Stimulated activated CD8-positive, alpha-beta memory T cell treated with anti-CD3 and anti-CD28 coated beads, Interleukin-12 subunit alpha, Interleukin-12 subunit beta, amount 100 ng/mL, for 1 hour (primary cell): Measurements from ENCODE around the gene REL.
"Not testable (repeated sequence)": the region's sequence is repeated elsewhere in the genome, so short reads cannot be mapped to it uniquely, and the experiment has no call there.

Source experiments
- DNase-seq: peaks from one replicate; pipeline ENCODE4 v3.0.0-alpha.2; 2020; ENCODE audit warnings: low read depth

REL gene

DNA sequence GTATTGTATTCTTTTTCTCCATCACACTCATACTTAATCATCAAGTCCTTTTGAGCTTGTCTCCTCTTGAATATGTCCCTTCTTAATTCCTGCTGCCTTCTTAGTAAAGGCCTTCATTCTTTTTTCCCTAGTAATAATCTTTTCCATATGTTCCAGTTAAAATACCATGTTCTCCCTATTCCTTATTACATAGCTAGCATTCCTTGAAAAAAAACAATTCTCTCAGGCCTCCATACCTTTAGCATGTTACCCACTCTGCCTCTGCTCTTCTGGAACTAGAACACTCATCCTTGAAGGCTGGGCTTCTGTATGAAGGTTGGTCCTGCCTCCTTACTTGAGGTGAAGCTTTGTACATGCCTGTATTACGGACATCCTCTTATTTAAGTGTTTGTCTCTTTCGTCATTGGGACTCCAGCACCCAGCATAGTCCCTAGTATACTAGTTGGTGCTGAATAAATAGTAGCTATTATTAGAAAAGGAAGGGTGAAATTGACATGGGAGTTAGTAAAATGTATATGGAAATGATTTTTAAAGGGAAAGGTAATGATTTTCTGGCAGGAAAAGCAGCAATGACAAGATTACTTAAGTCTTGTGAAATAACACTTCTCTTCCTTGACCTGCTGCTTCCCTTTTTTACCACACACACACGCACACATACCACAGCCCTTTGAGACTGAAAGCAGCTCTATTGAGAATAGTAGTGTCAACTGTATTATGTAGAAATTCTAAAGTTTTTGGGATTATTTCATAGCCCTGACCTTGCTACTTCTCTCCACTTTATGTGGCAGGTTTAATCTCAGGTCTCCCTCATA, 45.6 kb downstream of the REL start:
- DNase-seq: no peak

GRCh38 chr2:60932061-60932460, 50.7 kb downstream of the REL start:
- DNase-seq: not testable (repeated sequence)

DNA sequence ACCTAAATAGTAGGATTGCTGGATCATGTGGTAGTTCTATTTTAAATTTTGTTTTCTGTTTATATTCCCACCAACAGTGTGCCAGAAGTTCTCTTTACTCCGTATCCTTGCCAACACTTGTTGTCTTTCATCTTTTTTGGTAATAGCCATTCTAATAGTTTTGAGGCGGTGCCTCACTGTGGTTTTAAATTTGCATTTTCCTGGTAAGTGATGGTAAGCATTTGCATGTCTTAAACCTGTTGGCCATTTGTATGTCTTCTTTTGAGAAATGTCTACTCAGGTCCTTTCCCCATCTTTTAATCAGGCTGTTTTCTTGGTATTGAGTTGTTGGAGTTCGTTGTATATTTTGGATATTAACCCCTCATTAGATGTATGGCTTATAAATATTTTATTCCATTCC, 51.6 kb downstream of the REL start:
- DNase-seq: no peak

DNA sequence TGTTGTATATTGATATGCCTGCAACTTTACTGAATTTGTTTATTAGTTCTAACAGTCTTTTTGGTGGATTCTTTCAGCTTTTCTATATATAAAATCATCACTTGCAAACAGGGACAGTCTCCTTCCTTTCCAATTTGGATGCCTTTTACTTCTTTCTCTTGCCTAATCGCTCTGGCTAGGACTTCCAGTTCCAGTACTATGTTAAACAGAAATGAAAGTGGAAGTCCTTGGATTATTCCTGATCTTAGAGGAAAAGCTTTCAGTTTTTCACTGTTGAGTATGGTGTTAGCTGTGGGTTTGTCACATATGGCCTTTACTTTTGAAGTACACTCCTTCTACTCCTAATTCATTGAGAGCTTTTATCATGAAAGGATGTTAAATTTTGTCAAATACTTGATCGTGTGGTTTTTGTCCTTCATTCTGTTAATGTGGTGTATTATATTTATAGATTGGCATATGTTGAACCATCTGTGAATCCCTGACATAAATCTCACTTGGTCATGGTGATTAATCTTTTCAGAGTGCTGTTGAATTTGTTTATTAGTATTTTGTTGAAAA, 52.9 kb downstream of the REL start:
- no peak for DNase-seq

- no peak for DNase-seq
Observed at GRCh38 chr2:60936757-60937156, 55.4 kb downstream of the REL start.

DNA sequence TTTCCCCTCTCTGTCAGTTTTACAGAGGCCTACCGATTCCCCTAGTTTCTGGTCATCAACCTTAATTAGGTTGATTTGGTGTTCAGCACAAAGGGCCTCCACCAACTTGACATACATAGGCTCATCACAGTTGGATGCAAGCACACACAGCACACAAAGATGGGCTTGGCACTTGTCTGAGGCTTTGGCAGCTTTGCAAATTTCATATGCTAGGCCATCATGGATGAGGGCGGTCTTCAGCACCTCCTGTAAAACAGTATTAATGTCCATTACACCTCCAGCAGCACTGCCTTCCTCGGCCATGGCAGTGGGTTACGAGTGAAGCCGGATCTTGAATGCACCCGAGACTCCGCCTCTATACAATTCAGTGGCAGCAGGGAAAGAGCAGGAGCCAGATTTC, 56.9 kb downstream of the REL start:
- no peak for DNase-seq

DNA sequence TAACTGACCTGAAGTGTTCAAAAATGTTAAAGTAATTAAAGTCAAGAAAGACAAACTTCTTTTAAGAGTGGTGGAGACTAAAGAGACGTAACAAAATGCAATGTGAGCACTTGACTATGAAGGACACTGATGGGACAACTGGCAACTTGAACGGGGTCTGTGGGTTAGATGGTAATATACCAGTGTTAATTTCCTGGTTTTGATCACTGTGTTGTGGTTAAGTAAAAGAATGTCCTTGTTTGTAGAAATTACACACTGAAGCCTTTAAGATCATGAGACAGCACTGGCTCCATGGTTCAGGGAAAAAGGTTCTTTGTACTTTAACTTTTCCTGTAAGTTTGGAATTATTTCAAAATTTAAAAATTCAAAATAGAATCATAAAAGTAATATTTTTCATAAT, 58.2 kb downstream of the REL start:
- no peak for DNase-seq

DNA sequence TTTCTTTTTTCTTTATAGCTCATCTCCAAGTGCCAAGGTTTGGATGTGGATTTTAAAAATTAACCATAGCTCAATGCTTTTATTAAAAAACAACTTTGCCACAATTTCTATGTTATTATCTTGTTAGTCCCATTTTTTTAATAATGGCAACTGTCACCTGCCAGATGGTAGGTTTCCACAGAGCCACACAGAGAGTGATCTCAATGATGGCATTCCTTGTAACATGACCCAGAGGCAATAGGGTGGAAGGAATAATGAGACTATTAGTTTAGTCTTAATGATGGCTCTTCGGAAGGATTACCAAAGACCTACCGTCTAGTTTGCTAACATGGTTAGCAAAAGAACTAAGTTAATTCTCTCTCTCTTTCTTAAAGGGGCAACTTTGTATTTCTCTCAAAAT, 64.0 kb downstream of the REL start:
- DNase-seq: no peak

DNA sequence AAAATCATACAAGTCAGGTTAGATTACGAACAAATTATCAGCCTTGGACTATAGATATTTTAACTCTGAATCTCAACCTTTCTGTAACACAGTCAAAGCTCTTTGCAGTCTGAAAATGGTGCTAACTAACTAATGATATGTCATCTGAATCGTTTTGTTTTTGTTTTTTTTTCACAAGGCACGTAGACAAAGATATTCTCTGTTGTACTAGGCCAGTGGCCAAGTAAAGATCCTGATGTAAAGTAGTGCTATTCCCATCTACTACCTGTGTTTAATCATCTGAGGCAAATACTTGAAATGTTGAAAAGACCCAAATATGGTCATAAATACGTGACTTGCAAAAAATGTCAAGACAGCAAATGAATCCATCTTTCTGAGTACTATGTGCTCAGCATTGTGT, 65.7 kb downstream of the REL start:
- no peak for DNase-seq

DNA sequence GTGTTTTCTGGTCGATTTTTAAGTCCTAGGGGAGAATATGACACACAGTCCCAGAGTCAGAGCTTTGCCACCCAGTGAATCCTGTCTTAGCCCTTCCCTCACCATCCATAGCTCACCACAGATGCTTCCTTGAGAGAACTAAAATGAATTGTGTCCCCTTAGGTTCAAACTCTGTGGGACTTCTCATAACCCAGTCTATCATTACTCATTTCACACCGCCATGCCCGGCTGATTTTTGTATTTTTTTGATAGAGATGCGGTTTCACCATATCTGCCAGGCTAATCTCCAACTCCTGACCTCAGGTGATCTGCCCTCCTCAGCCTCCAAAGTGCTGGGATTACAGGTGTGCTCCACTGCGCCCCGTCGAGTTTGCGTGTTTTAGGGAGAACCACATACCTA, 66.8 kb downstream of the REL start:
- no peak for DNase-seq

- DNase-seq: no peak
Observed at GRCh38 chr2:60948926-60949579, 67.7 kb downstream of the REL start.

DNA sequence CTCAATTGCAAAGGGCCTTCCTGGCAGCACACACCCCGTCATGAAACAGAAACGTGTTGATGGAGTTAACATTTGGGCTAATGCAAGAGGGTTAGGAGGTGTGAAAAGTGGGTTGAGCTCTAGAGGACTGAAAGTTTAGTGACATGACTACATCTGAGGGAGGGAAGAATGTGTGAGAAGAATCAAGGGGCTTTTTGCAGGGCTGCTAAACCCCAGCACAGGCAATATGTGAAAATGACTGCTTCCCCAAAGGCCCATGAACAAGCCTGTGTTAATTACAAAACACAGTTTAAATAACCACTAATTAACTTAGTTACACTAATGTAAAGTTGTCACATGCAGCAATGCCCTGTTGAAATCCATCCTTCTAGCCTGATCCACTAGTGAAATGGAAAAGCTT, 72.8 kb downstream of the REL start:
- no peak for DNase-seq

GRCh38 chr2:60957224-60957623, 75.8 kb downstream of the REL start:
- DNase-seq: no peak

DNA sequence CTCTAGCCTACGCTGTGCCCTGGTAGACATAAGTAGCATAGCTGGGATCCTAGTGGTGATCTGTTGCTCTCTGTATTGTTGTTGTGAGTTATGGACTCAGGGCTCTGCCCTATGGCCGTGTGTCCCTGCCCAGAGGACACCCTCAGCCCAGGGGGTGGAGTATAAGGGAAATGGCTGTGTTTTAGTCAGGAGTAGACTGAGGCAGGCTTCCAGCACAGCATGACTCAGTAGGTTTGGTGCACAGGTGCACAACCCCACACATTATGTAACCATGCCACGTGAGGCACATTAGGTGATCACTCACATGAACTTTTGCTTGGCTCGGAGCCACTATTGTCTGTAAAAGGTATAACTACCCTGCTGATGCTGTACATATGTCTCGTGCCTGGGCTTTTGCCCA, 76.3 kb downstream of the REL start:
- no peak for DNase-seq

- no peak for DNase-seq
Observed at GRCh38 chr2:60958361-60958760, 77.0 kb downstream of the REL start.

- DNase-seq: no peak
Observed at GRCh38 chr2:60958800-60959199, 77.4 kb downstream of the REL start.

DNA sequence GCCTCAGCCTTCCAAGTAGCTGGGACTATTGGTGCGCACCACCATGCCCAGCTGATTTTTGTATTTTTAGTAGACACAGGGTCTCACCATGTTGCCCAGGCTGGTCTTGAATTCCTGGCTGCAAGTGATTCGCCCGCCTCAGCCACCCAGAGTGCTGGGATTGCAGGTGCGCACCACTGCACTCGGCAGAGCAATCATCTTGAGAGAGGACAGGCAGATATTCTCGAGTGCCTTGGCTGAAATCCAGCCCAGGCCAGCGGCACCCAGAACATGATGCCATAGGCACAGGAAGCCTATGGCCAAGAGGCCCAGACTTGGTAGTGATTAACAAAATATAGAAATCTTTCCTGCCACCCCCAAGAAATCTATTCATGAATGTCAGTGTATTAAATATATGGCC, 78.1 kb downstream of the REL start:
- no peak for DNase-seq

- DNase-seq: no peak
Observed at GRCh38 chr2:60960706-60961105, 79.3 kb downstream of the REL start.

DNA sequence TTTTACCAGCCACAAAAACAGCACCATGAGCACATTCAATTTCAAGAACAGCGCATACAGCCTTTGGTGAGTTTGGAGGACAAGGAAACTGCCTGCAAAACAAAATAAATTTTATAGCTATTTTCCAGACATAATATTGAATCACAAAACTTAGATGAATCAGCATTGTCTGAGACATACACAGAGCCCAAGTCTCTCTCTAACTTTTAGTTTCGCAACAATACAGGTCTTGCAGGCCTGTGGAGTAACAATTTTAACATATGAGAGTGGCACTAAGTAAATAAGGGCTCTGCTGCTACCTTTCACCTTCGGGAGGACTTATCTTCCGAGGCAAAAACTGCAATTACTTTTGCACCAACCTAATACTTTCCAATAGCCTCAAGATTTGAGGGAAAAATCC, 80.1 kb downstream of the REL start:
- no peak for DNase-seq

DNA sequence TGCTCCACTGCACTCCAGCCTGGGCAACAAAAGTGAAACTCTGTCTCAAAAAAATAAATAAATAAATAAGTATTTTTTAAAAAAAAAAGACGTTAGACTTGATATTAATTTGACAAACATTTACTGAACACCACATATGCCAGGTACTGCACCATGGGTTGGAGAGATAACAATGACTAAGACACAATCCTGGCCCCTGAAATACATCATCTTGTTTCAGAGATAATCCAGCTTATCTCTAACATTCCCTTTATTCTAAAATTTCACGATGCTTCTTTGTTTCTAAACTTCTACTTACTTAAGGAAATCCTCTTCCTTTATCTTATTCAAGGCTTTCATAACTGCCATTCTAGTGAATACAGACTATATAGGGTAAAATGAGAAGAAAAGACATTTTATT, 81.2 kb downstream of the REL start:
- no peak for DNase-seq

DNA sequence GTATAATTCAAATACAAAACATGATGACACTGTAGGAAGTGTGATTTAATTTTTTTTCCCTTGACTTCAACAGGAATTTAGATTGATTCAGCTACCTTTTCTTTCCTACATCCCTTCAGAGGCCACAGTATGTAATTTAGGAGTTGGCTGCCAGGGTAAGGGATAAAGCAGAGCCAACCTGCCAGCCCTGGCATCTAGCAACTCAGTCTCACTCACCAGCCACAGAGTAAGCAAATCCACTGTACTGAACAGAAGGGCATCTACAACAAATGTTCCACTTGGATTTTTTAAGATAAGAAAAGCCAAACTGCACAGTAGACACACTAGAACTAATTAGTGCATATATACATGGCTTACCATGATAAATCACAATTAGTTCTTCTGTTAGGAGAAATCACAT, 81.8 kb downstream of the REL start:
- DNase-seq: no peak

- DNase-seq: no peak
Observed at GRCh38 chr2:60964651-60965498, 83.5 kb downstream of the REL start.

- no peak for DNase-seq
Observed at GRCh38 chr2:60965499-60965785, 84.1 kb downstream of the REL start.
